ENCODE data around the gene MSLN. TPM values are rescaled to one million over a fixed set of nuclear protein-coding genes. Genes with fewer than 3 reads are reported as not detected.
A peak's percentile ranks its signal among the peaks of the same experiment; 100 is the strongest.

The MSLN gene
- total and polyA plus RNA-seq, 2 of the 8 experiments (the other 6 are each of a cell fraction or from before 2014, with no cell fraction given) = 0.28 to 0.50 TPM

GRCh38 chr16:800834-801511 lies 40.4 kb downstream of the MSLN start:
- no peak for DNase-seq (ENCODE audit: low read depth in 1 of 2, low spot score in 2 of 2)

More at GRCh38 chr16:800834-801511, 40.4 kb downstream of the MSLN start:
- no peak overlapping the region for H4K91ac ChIP-seq (replicated peaks; ENCODE audit: insufficient read length, low read length)
- H2BK15ac ChIP-seq (ENCODE audit: low read length) = no peak overlapping the region
- H4K8ac ChIP-seq (ENCODE audit: extremely low read depth, insufficient read depth, low read length) = peak overlapping the region; percentile 23
- peaks cover 1 to 45% (median 28%) of the 10 kb centered on the region in 4 experiments; a peak in 6 of 7 replicates for H3K27me3 ChIP-seq (replicated peaks in 1 of 4; ENCODE audit: control insufficient read depth in 3 of 4, extremely low read depth in 1 of 4, insufficient read depth in 3 of 4, low read length in 3 of 4)
- H3K9ac ChIP-seq (replicated peaks in 1 of 4; ENCODE audit: extremely low read depth in 1 of 4, low read depth in 3 of 4, low read length in 3 of 4) = no peak overlapping the region
- no peaks in the 10 kb centered on the region for H3K79me2 ChIP-seq (ENCODE audit: control insufficient read depth in 1 of 2, insufficient read depth in 2 of 2, low read length in 2 of 2)
- peaks cover 0 to 14% (median 0%) of the 10 kb centered on the region in 4 experiments; a peak in 3 of 8 replicates for H3K36me3 ChIP-seq (ENCODE audit: control insufficient read depth in 2 of 4, insufficient read depth in 4 of 4, low read length in 3 of 4)
- H4K20me1 ChIP-seq (replicated peaks in 1 of 2; ENCODE audit: control insufficient read depth in 1 of 2, insufficient read depth in 2 of 2, low read length in 2 of 2) = peaks cover 5 to 12% of the 10 kb centered on the region in 2 experiments
- no peak overlapping the region for H3K4ac ChIP-seq (replicated peaks; ENCODE audit: insufficient read length, low read depth, low read length)
- H3K23ac ChIP-seq (ENCODE audit: insufficient read length) = no peak overlapping the region
- peak overlapping the region; percentile 66 to 85 for H3K4me2 ChIP-seq (ENCODE audit: insufficient read depth in 1 of 2, low read depth in 2 of 2, low read length in 2 of 2)
- ChIA-PET CTCF (ENCODE audit: partially characterized antibody) (interaction anchor here (0.7 to 3.9 kb wide), 10 partner anchors 14 to 122 kb away, joined by 3 to 24 read pairs (median 4); partner anchors contain the start of gene METRN), POLR2A (ENCODE audit: partially characterized antibody) (interaction anchor here (0.9 to 5.6 kb wide), 16 partner anchors 12 to 478 kb away, joined by 3 to 55 read pairs (median 4); partner anchors contain the start of genes ANTKMT, CCDC78, CHTF18 and CIAO3)
- no peaks in the 10 kb centered on the region for H3K79me1 ChIP-seq (ENCODE audit: low read depth, low read length)
- H3K18ac ChIP-seq (ENCODE audit: extremely low read depth, low read length) = no peak overlapping the region
- no peak overlapping the region for H4K5ac ChIP-seq (ENCODE audit: insufficient read length, low read depth, low read length)
- H3K14ac ChIP-seq (ENCODE audit: insufficient read length) = no peak overlapping the region
- H3K4me1 ChIP-seq (replicated peaks in 1 of 4; ENCODE audit: control insufficient read depth in 3 of 4, insufficient read depth in 4 of 4, low read length in 3 of 4) = peaks cover 0 to 17% (median 3%) of the 10 kb centered on the region in 4 experiments; a peak in 4 of 7 replicates
- no peak overlapping the region for H2BK12ac ChIP-seq (ENCODE audit: low read depth, low read length)
- H2AFZ ChIP-seq (ENCODE audit: low read length) = no peak overlapping the region
- H3K4me3 ChIP-seq (ENCODE audit: extremely low read depth in 1 of 4, insufficient read depth in 2 of 4, low read depth in 3 of 4, low read length in 4 of 4) = peak overlapping the region in 1 of 4 experiments; percentile 61; a peak in 2 of 8 replicates
- no peaks in the 10 kb centered on the region for H3K9me3 ChIP-seq (ENCODE audit: insufficient read depth in 2 of 2, low read depth in 1 of 2, low read length in 1 of 2)
- H2AK5ac ChIP-seq (ENCODE audit: low read depth, low read length) = no peak overlapping the region
- H2BK120ac ChIP-seq (replicated peaks; ENCODE audit: low read depth, low read length) = no peak overlapping the region
- H2BK5ac ChIP-seq (ENCODE audit: low read depth, low read length) = no peak overlapping the region
- peaks cover 3% of the 10 kb centered on the region; the same call in 1 of the 2 replicates for H3K23me2 ChIP-seq (ENCODE audit: low read depth, low read length)
- WGBS, 2 experiments (ENCODE audit: extremely low coverage in 1 of 2, insufficient coverage in 1 of 2, insufficient read length in 1 of 2, insufficient replicate concordance in 2 of 2, low coverage in 1 of 2, low lambda C conversion rate in 2 of 2, missing lambda C conversion rate in 1 of 2) = 43% methylated on average over 17 of the region's 17 CpGs; no CpG with 5 or more reads in 1 of the 2 experiments
- no peak overlapping the region for H3K56ac ChIP-seq (replicated peaks; ENCODE audit: insufficient read length, low read depth, low read length)
- H2BK20ac ChIP-seq (ENCODE audit: low read length) = no peak overlapping the region
- TF ChIP-seq POLR2AphosphoS5 (IDR thresholded peaks at IDR 0.05; ENCODE audit: low read depth, low read length) (0 out of 2 replicates have a peak, but pooled peaks have one; percentile 31), CBX8 (IDR thresholded peaks at IDR 0.05; ENCODE audit: borderline replicate concordance, low read depth, low read length) (no peak), SIN3A (conservative IDR thresholded peaks at IDR 0.05 in 1 of 2, IDR thresholded peaks at IDR 0.05 in 1 of 2; ENCODE audit: low read depth in 1 of 2, low read length in 2 of 2) (peak in 1 of 2 experiments; percentile 48; a peak in 1 of 4 replicates)
- no peak for FAIRE-seq
- H3K27ac ChIP-seq (ENCODE audit: low read depth, low read length) = no peak overlapping the region
